HL-60 (cell line): ENCODE measurements around the gene DYNC1H1.

Source experiments
- DNase-seq, 2 experiments: peaks; one replicate each; pipeline ENCODE4 v3.0.0-alpha.2; 2010 to 2020; ENCODE audit warnings: low read depth in 1 of 2, low spot score in 1 of 2
- H3K27ac ChIP-seq: fragments of 250-450 bp; sonication (Bioruptor Pico); replicated peaks from 2 replicates; pipeline ENCODE4 v1.5.1; 2020; ENCODE audit warnings: mild to moderate bottlenecking, moderate library complexity
- H3K27me3 ChIP-seq: fragments of 250-450 bp; sonication (Bioruptor Pico); 2 replicates; pipeline ENCODE4 v1.5.1; 2021; ENCODE audit warnings: mild to moderate bottlenecking, moderate library complexity; ENCODE audit not compliant: insufficient read depth, poor library complexity, severe bottlenecking
- H3K4me3 ChIP-seq: replicated peaks from 2 replicates; pipeline ENCODE4 v1.5.1; 2011; ENCODE audit warnings: mild to moderate bottlenecking, control low read depth, low read length; ENCODE audit not compliant: insufficient read depth
- GABPA ChIP-seq: IDR thresholded peaks from 2 replicates; pipeline ENCODE4 v1.6.1; 2012; ENCODE audit warnings: low read depth
- POLR2AphosphoS5 ChIP-seq: IDR thresholded peaks from 2 replicates; pipeline ENCODE4 v1.6.1; 2012; ENCODE audit warnings: low read depth
- SPI1 ChIP-seq: IDR thresholded peaks from 2 replicates; pipeline ENCODE4 v1.6.1; 2012; ENCODE audit warnings: low read depth, mild to moderate bottlenecking, borderline replicate concordance
- TF ChIP-seq, protein P1 (sequence below): IDR thresholded peaks from 2 replicates; pipeline ENCODE4 v1.6.1; 2012; ENCODE audit warnings: low read depth; ENCODE audit not compliant: insufficient replicate concordance
- TF ChIP-seq, protein P2 (sequence below): IDR thresholded peaks from one replicate; pipeline ENCODE4 v1.5.1; 2011; ENCODE audit warnings: low read length, control low read depth, inconsistent platforms; ENCODE audit not compliant: insufficient read depth

The DYNC1H1 gene

DNA sequence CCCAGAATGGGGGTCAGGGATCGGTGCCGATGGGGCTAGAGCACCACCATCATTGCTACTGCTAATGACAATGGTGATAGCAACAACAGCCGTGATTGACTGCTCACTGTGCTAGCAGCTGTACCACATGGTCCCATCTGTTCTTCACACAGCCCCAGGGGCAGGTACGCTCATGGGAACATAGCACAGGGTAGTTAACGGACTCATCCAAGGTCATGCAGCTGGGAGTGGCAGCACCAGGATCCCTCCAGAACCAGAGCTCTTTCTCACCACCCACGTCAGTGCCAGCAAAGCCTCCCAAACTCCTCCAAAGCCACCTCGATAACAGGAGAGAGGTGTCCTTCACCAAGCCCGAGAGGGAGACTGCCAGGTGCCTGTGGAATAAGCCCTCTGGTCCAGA lies 11.2 kb upstream of the DYNC1H1 start:
- no peak for DNase-seq
- TF ChIP-seq POLR2AphosphoS5, result no peak
- TF ChIP-seq, protein P1, sequence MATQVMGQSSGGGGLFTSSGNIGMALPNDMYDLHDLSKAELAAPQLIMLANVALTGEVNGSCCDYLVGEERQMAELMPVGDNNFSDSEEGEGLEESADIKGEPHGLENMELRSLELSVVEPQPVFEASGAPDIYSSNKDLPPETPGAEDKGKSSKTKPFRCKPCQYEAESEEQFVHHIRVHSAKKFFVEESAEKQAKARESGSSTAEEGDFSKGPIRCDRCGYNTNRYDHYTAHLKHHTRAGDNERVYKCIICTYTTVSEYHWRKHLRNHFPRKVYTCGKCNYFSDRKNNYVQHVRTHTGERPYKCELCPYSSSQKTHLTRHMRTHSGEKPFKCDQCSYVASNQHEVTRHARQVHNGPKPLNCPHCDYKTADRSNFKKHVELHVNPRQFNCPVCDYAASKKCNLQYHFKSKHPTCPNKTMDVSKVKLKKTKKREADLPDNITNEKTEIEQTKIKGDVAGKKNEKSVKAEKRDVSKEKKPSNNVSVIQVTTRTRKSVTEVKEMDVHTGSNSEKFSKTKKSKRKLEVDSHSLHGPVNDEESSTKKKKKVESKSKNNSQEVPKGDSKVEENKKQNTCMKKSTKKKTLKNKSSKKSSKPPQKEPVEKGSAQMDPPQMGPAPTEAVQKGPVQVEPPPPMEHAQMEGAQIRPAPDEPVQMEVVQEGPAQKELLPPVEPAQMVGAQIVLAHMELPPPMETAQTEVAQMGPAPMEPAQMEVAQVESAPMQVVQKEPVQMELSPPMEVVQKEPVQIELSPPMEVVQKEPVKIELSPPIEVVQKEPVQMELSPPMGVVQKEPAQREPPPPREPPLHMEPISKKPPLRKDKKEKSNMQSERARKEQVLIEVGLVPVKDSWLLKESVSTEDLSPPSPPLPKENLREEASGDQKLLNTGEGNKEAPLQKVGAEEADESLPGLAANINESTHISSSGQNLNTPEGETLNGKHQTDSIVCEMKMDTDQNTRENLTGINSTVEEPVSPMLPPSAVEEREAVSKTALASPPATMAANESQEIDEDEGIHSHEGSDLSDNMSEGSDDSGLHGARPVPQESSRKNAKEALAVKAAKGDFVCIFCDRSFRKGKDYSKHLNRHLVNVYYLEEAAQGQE, result no peak
- TF ChIP-seq, protein P2, sequence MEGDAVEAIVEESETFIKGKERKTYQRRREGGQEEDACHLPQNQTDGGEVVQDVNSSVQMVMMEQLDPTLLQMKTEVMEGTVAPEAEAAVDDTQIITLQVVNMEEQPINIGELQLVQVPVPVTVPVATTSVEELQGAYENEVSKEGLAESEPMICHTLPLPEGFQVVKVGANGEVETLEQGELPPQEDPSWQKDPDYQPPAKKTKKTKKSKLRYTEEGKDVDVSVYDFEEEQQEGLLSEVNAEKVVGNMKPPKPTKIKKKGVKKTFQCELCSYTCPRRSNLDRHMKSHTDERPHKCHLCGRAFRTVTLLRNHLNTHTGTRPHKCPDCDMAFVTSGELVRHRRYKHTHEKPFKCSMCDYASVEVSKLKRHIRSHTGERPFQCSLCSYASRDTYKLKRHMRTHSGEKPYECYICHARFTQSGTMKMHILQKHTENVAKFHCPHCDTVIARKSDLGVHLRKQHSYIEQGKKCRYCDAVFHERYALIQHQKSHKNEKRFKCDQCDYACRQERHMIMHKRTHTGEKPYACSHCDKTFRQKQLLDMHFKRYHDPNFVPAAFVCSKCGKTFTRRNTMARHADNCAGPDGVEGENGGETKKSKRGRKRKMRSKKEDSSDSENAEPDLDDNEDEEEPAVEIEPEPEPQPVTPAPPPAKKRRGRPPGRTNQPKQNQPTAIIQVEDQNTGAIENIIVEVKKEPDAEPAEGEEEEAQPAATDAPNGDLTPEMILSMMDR, result no peak
- no peak for TF ChIP-seq SPI1
- no peak for TF ChIP-seq GABPA
- H3K4me3 ChIP-seq, result no peak overlapping the region
- no peaks in the 10 kb centered on the region for H3K27me3 ChIP-seq
- no peak overlapping the region for H3K27ac ChIP-seq

DNA sequence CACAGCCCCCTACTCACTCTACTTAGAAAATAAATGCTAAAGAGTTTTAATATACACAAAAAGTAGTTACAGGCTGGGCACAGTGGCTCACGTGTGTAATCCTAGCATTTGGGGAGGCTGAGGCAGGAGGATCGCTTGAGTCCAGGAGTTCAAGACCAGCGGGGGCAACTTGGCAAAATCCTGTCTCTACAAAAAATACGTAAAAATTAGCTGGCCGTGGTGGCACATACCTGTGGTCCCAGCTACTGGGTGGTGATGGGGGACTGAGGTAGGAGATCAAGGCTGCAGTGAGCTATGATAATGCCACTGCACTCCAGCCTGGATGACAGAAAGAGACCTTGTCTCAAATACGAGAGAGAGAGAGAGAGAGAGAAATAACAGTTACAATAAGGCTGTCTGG lies 9.9 kb upstream of the DYNC1H1 start:
- Histone ChIP-seq H3K27me3 (no peaks in the 10 kb centered on the region), H3K4me3 (no peak overlapping the region), H3K27ac (no peak overlapping the region)
- TF ChIP-seq SPI1 (no peak), GABPA (no peak), POLR2AphosphoS5 (no peak)
- TF ChIP-seq, protein P1, result no peak
- TF ChIP-seq, protein P2, result no peak
- DNase-seq, result no peak

DNA sequence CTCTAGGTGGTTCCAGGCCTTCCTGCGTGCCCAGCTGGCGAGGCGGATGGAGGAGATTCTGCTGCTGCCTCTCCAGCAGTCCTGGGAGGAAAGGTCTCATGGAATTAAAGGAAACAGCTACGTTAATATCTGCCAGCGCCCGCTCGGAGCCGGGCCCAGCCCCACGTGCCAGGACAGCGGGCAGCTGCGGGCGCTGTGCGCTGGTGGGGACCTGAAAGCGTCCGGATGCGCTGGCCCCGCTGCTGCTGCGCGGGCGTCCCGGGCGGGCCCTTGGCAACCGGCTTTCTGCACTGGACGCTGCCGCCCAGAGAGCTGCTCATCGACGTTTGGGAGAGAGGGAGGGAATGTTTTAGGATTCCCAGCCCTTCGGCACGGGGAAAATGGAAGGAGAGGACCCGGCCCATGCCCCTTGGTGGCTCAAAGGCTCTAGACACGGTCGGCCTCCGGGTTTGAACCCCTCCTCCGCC lies 8.6 kb upstream of the DYNC1H1 start:
- Histone ChIP-seq H3K27ac (no peak overlapping the region), H3K27me3 (no peaks in the 10 kb centered on the region), H3K4me3 (no peak overlapping the region)
- no peak for DNase-seq
- no peak for TF ChIP-seq GABPA

DNA sequence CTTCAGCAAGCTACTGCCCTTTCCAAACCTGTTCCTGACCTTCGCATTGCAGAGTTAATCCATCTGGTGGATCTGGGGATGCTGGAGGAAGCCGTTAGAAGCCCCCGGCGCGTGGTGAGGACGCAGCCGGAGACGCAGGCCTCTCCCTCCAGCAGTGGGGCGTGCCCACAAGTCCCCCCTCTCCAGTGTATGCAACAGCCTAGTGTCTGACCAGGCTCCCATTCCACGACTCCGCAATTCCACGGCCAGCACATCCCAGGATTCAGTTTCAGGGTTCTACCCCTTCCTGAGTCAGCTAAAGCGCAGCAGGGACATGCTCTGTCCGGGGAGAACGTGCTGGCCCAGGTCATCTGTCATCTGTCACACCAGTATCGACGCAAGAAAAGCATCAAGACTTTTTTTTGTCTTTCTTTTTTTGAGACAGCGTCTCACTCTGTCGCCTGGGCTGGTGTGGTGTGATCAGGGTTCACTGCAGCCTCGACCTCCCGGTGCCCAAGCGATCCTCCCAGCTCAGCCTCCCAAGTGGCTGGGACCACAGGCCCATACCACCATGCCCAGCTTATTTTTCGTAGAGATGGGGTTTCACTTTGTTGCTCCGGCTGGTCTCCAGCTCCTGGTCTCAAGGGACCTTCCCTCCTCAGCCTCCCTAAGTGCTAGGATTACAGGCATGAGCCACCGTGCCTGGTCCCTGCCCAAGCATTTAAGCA lies 8.0 kb upstream of the DYNC1H1 start:
- Histone ChIP-seq H3K27ac (no peak overlapping the region), H3K4me3 (no peak overlapping the region), H3K27me3 (no peaks in the 10 kb centered on the region)
- TF ChIP-seq, protein P2, result no peak
- no peak for TF ChIP-seq GABPA
- TF ChIP-seq, protein P1, result no peak
- DNase-seq, result no peak
